Germinal center (tissue), 1 donor: ENCODE measurements around the gene KXD1.

Source experiments
- DNase-seq: peaks from one replicate; pipeline ENCODE4 v3.0.0; 2012; ENCODE audit warnings: mixed read lengths, low spot score

The KXD1 gene

DNA sequence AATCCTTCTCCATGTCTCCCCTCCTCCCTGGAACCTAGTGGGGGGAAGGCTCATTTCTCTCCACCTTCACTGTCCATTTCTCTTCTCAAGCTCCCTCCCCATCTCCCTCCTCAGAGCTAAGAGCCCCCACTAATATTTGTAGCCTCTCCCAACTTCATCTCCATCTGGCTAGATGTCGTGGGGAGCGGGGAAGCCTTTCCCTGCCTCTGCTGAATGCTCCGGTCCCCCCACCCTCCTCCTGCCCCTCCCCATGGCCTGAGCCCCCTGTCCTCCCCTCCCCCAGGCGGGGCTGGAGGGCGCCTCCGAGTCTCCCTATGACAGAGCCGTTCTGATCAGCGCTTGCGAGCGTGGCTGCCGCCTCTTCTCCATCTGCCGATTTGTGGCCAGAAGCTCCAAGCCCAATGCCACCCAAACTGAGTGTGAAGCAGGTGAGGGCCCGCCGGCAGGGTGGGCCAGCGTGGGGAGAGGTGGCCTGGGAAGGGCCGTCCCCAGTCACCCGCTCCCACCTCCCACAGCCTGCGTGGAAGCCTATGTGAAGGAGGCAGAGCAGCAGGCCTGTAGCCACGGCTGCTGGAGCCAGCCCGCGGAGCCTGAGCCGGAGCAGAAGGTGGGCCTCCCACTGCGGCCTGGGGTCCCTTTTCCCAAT is 56.0 kb downstream of the KXD1 start:
- DNase-seq: no peak

DNA sequence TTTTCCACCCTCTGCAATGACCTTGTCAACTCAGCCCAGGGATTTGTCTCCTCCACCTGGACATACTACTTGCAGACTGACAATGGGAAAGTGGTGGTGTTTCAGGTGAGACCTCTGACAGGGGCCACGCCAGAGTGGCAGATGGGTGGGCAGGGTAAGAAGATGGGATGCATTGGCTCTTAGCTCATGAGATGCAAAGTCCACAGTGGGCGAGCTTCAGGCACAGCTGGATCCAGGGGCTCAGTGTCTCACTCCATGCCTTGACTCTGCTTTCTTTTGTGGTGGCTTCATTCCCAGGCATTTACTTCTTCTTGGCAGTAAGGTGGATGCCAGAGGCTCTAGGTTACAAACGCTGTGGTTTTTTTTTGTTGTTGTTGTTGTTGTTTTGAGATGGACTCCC is 58.4 kb downstream of the KXD1 start:
- DNase-seq: no peak

DNA sequence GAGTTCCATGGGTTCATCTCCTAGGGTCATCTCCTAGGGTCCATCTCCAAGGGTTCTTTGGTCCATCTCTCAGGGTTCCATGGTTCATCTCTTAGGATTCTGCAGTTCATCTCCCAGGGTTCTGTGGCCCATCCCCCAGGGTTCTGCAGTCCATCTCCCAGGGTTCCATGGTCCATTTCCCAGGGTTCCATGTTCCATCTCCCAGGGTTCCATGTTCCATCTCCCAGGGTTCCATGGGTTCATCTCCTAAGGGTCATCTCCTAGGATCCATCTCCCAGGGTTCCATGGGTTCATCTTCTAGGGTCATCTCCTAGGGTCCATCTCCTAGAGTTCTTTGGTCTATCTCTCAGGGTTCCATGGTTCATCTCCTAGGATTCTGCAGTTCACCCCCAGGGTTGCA is 59.9 kb downstream of the KXD1 start:
- DNase-seq: no peak

DNA sequence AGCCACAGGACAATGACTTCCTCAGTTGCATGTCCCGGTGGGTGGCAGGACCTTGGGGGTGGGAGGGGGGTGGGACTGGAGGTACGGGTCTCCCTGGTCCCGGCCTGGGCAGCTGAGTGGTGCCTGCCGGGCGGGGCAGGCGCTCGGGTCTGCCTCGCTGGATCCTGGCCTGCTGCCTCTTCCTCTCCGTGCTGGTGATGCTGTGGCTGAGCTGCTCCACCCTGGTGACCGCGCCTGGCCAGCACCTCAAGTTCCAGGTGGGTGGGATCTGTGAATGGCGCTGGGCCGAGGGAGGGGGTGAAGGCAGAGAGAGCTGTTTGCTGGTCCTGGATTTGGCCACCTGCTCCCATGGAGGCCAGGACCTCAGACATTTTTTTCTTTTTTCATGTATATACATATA is 60.6 kb downstream of the KXD1 start:
- no peak for DNase-seq
